ENCODE measurements around the gene NABP1. TPM values are rescaled to one million over a fixed set of nuclear protein-coding genes. Genes with fewer than 3 reads are reported as not detected.

Gene NABP1
- polyA plus RNA-seq, 1 of the 3 experiments (the other 2 are of a cell fraction) = 19.1 TPM

DNA sequence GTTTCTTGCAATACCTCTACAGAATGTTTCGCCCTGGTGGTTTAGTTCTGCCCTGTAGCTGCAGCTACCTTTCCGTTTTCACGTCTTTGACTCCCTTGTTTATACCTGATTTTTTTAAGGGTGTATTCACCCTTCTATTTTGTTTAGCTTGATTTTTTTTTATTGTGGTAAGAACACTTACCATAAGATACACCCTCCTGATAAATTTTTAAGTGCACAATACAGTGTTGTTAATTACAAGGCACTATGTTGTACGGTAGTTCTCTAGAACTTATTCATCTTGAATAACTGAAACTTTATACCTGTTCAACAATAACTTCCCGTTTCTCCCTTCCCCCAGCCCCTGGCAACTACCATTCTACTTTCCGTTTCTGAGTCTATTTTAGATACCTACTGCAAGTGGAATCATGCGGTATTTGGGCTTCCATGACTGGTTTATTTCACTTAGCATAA is 48.9 kb upstream of the NABP1 start:
- no peaks in the 10 kb centered on the region for H3K79me2 ChIP-seq (ENCODE audit: insufficient read depth)
- WGBS (ENCODE audit: low lambda C conversion rate) = 82% methylated on average over 7 of the region's 7 CpGs

DNA sequence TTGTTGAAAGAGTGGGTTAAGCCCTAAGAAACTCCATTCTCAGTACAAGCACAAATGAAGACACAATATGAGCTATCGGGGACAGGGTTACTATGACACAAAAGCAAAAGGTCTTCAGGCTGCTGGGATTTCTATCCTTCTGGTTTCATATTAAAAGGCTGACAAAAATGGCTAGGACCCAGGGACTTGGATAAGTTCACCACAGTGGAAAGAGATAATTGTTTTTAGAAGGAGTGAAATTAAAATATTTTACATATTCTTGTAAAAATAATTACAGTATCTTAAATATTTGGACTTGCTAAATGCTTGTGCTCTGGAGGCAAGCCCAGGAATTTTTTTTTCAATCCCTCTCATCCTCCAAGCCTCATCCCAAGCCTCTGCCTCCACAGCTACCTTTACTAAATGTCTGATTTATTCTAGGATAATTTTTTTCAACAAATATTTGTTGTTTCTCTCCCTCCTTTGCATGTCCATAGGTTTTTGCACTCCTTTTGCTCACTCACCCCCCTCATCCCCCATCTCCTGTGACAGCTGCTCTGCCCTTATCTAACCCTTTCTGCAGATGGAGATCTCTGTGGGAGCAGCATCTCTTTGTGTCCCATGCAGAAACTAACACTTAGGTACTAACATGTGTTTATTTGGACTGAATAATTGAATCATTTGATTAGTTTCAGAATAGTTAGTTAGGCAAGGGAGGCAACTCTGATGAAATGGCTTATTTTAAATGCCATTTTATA is 47.8 kb upstream of the NABP1 start:
- no peaks in the 10 kb centered on the region for H4K20me1 ChIP-seq (ENCODE audit: insufficient read depth)
- H3K9ac ChIP-seq = no peak overlapping the region
- no peaks in the 10 kb centered on the region for H3K79me2 ChIP-seq (ENCODE audit: insufficient read depth)
- H3K27me3 ChIP-seq (ENCODE audit: insufficient read depth) = no peaks in the 10 kb centered on the region
- POLR2A ChIA-PET = no interaction called here
- no peak for DNase-seq
- no peaks in the 10 kb centered on the region for H3K36me3 ChIP-seq (replicated peaks in 1 of 2; ENCODE audit: control insufficient read depth in 1 of 2, insufficient read depth in 2 of 2, low read length in 1 of 2)
- peaks cover 10% of the 10 kb centered on the region for H3F3A ChIP-seq (replicated peaks; ENCODE audit: insufficient read depth)
- H2AFZ ChIP-seq (ENCODE audit: low read depth) = no peak overlapping the region
- no peak overlapping the region for H3K4me3 ChIP-seq (ENCODE audit: low read depth in 2 of 2, low read length in 1 of 2)
- H3K9me3 ChIP-seq = no peaks in the 10 kb centered on the region
- no peak overlapping the region for H3K4me2 ChIP-seq
- H3K9me2 ChIP-seq = no peaks in the 10 kb centered on the region
- WGBS (ENCODE audit: low lambda C conversion rate) = 47% methylated on average over 1 of the region's 1 CpG
- CTCF ChIA-PET = no interaction called here
- H3K4me1 ChIP-seq (ENCODE audit: control insufficient read depth in 1 of 2, insufficient read depth in 2 of 2, low read depth in 1 of 2, low read length in 1 of 2) = peaks cover under 1 to 12% of the 10 kb centered on the region in 2 experiments; a peak in 2 of 4 replicates
- H3K27ac ChIP-seq (ENCODE audit: low read depth in 2 of 2, low read length in 1 of 2) = no peak overlapping the region
- no peak for TF ChIP-seq RCOR1 (IDR thresholded peaks at IDR 0.05; ENCODE audit: low read length)
- TF ChIP-seq, protein P1, sequence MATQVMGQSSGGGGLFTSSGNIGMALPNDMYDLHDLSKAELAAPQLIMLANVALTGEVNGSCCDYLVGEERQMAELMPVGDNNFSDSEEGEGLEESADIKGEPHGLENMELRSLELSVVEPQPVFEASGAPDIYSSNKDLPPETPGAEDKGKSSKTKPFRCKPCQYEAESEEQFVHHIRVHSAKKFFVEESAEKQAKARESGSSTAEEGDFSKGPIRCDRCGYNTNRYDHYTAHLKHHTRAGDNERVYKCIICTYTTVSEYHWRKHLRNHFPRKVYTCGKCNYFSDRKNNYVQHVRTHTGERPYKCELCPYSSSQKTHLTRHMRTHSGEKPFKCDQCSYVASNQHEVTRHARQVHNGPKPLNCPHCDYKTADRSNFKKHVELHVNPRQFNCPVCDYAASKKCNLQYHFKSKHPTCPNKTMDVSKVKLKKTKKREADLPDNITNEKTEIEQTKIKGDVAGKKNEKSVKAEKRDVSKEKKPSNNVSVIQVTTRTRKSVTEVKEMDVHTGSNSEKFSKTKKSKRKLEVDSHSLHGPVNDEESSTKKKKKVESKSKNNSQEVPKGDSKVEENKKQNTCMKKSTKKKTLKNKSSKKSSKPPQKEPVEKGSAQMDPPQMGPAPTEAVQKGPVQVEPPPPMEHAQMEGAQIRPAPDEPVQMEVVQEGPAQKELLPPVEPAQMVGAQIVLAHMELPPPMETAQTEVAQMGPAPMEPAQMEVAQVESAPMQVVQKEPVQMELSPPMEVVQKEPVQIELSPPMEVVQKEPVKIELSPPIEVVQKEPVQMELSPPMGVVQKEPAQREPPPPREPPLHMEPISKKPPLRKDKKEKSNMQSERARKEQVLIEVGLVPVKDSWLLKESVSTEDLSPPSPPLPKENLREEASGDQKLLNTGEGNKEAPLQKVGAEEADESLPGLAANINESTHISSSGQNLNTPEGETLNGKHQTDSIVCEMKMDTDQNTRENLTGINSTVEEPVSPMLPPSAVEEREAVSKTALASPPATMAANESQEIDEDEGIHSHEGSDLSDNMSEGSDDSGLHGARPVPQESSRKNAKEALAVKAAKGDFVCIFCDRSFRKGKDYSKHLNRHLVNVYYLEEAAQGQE (IDR thresholded peaks at IDR 0.05; ENCODE audit: low read depth, low read length) = no peak
- TF ChIP-seq FOXJ3 (CRISPR knock-in tag; IDR thresholded peaks at IDR 0.05) = no peak
- no peak for TF ChIP-seq EP300 (IDR thresholded peaks at IDR 0.05; ENCODE audit: borderline replicate concordance in 1 of 2, low read depth in 1 of 2, low read length in 1 of 2)
- TF ChIP-seq, protein P2, sequence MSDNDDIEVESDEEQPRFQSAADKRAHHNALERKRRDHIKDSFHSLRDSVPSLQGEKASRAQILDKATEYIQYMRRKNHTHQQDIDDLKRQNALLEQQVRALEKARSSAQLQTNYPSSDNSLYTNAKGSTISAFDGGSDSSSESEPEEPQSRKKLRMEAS (IDR thresholded peaks at IDR 0.05; ENCODE audit: low read depth) = no peak
- no peak for TF ChIP-seq NFIC (IDR thresholded peaks at IDR 0.05; ENCODE audit: borderline replicate concordance)
- no peak for TF ChIP-seq FOSL2 (IDR thresholded peaks at IDR 0.05; ENCODE audit: borderline replicate concordance, low read depth)
- no peak for TF ChIP-seq RFX5 (IDR thresholded peaks at IDR 0.05; ENCODE audit: low read length)
- no peak for TF ChIP-seq FOXM1 (IDR thresholded peaks at IDR 0.05; ENCODE audit: low read depth)
- TF ChIP-seq TEAD4 (IDR thresholded peaks at IDR 0.05; ENCODE audit: borderline replicate concordance, insufficient read depth) = no peak

More for the DNA sequence above, 48.9 kb upstream of the NABP1 start:
- Histone ChIP-seq H3K4me1 (ENCODE audit: control insufficient read depth in 1 of 2, insufficient read depth in 2 of 2, low read depth in 1 of 2, low read length in 1 of 2) (peaks cover 3 to 12% of the 10 kb centered on the region in 2 experiments; a peak in 2 of 4 replicates), H2AFZ (ENCODE audit: low read depth) (no peak overlapping the region), H3K9me3 (no peaks in the 10 kb centered on the region), H3K9ac (no peak overlapping the region), H3F3A (replicated peaks; ENCODE audit: insufficient read depth) (no peaks in the 10 kb centered on the region), H3K36me3 (replicated peaks in 1 of 2; ENCODE audit: control insufficient read depth in 1 of 2, insufficient read depth in 2 of 2, low read length in 1 of 2) (no peaks in the 10 kb centered on the region), H3K27ac (ENCODE audit: low read depth in 2 of 2, low read length in 1 of 2) (no peak overlapping the region), H3K9me2 (no peaks in the 10 kb centered on the region), H3K27me3 (ENCODE audit: insufficient read depth) (no peaks in the 10 kb centered on the region), H3K4me2 (no peak overlapping the region), H3K4me3 (ENCODE audit: low read depth in 2 of 2, low read length in 1 of 2) (no peak overlapping the region), H4K20me1 (ENCODE audit: insufficient read depth) (no peaks in the 10 kb centered on the region)
- no peak for TF ChIP-seq GATA2 (CRISPR knock-in tag; IDR thresholded peaks at IDR 0.05)
- no peak for TF ChIP-seq YY1 (IDR thresholded peaks at IDR 0.05; ENCODE audit: low read depth)
- TF ChIP-seq, protein P3, sequence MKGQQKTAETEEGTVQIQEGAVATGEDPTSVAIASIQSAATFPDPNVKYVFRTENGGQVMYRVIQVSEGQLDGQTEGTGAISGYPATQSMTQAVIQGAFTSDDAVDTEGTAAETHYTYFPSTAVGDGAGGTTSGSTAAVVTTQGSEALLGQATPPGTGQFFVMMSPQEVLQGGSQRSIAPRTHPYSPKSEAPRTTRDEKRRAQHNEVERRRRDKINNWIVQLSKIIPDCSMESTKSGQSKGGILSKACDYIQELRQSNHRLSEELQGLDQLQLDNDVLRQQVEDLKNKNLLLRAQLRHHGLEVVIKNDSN (IDR thresholded peaks at IDR 0.05; ENCODE audit: borderline replicate concordance, low read depth) = no peak
- no peak for TF ChIP-seq RAD21 (IDR thresholded peaks at IDR 0.05; ENCODE audit: low read length)
- no peak for TF ChIP-seq EZH2phosphoT487 (IDR thresholded peaks at IDR 0.05; ENCODE audit: borderline replicate concordance, low read depth)
- no peak for TF ChIP-seq RFX5 (IDR thresholded peaks at IDR 0.05; ENCODE audit: low read length)
- TF ChIP-seq, protein P4, sequence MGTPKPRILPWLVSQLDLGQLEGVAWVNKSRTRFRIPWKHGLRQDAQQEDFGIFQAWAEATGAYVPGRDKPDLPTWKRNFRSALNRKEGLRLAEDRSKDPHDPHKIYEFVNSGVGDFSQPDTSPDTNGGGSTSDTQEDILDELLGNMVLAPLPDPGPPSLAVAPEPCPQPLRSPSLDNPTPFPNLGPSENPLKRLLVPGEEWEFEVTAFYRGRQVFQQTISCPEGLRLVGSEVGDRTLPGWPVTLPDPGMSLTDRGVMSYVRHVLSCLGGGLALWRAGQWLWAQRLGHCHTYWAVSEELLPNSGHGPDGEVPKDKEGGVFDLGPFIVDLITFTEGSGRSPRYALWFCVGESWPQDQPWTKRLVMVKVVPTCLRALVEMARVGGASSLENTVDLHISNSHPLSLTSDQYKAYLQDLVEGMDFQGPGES (IDR thresholded peaks at IDR 0.05; ENCODE audit: low read depth, low read length) = no peak
- no peak for TF ChIP-seq FOSL2 (IDR thresholded peaks at IDR 0.05; ENCODE audit: borderline replicate concordance, low read depth)
- TF ChIP-seq GABPA (IDR thresholded peaks at IDR 0.05; ENCODE audit: low read depth) = no peak
- TF ChIP-seq, protein P2 (IDR thresholded peaks at IDR 0.05; ENCODE audit: low read depth) = no peak
- TF ChIP-seq, protein P5, sequence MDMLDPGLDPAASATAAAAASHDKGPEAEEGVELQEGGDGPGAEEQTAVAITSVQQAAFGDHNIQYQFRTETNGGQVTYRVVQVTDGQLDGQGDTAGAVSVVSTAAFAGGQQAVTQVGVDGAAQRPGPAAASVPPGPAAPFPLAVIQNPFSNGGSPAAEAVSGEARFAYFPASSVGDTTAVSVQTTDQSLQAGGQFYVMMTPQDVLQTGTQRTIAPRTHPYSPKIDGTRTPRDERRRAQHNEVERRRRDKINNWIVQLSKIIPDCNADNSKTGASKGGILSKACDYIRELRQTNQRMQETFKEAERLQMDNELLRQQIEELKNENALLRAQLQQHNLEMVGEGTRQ (IDR thresholded peaks at IDR 0.05; ENCODE audit: borderline replicate concordance, low read depth, low read length) = no peak
- no peak for TF ChIP-seq NFIC (IDR thresholded peaks at IDR 0.05; ENCODE audit: borderline replicate concordance)
- TF ChIP-seq RCOR1 (IDR thresholded peaks at IDR 0.05; ENCODE audit: low read length) = no peak
- no peak for TF ChIP-seq JUND (IDR thresholded peaks at IDR 0.05)
- no peak for TF ChIP-seq TCF12 (IDR thresholded peaks at IDR 0.05)
- TF ChIP-seq POLR2AphosphoS5 (IDR thresholded peaks at IDR 0.05; ENCODE audit: low read depth, low read length) = no peak
- CTCF ChIA-PET = no interaction called here
- no peak for DNase-seq
- POLR2A ChIA-PET = no interaction called here
